ENCODE data around the gene GRWD1. TPM values are rescaled to one million over a fixed set of nuclear protein-coding genes. Genes with fewer than 3 reads are reported as not detected.

Gene GRWD1
- total and polyA plus RNA-seq, 2 of the 8 experiments (the other 6 are each of a cell fraction or from before 2014, with no cell fraction given), result 36.9 to 61.9 TPM

DNA sequence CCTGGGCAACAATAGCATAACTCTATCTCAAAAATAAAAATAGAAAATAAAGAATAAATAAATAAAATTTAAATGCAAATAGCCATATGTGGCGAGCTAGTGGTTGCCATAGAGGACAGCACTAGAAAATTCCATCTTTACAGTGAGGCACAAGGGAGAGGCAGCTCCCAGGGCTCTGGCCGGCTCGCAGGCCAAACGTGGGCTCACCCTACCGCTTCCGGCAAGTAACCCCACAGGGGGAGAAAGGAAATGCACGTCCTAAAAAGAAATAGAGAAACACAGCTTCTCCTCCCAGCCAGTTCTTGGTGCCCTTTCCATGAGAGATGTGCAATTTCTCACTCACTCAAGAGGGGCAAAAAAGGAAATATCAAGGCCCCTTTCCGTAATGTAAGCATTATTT is 12.4 kb upstream of the GRWD1 start:
- Histone ChIP-seq H3K79me2 (ENCODE audit: control insufficient read depth in 1 of 2, insufficient read depth in 2 of 2, low read length in 2 of 2) (no peaks in the 10 kb centered on the region), H3K79me1 (ENCODE audit: low read depth, low read length) (no peaks in the 10 kb centered on the region), H2BK120ac (replicated peaks; ENCODE audit: low read depth, low read length) (no peak overlapping the region), H4K5ac (ENCODE audit: insufficient read length, low read depth, low read length) (no peak overlapping the region), H3K36me3 (ENCODE audit: control insufficient read depth in 2 of 4, insufficient read depth in 4 of 4, low read length in 3 of 4) (peaks cover 0 to 3% (median 0%) of the 10 kb centered on the region in 4 experiments; a peak in 1 of 8 replicates), H3K18ac (ENCODE audit: extremely low read depth, low read length) (no peak overlapping the region), H2AFZ (ENCODE audit: low read length) (no peak overlapping the region), H2BK20ac (ENCODE audit: low read length) (no peak overlapping the region), H2BK12ac (ENCODE audit: low read depth, low read length) (no peak overlapping the region), H2BK5ac (ENCODE audit: low read depth, low read length) (no peak overlapping the region), H4K91ac (replicated peaks; ENCODE audit: insufficient read length, low read length) (no peak overlapping the region), H3K4me2 (ENCODE audit: insufficient read depth in 1 of 2, low read depth in 2 of 2, low read length in 2 of 2) (no peak overlapping the region), H4K20me1 (replicated peaks in 1 of 2; ENCODE audit: control insufficient read depth in 1 of 2, insufficient read depth in 2 of 2, low read length in 2 of 2) (no peaks in the 10 kb centered on the region), H3K4me1 (replicated peaks in 1 of 4; ENCODE audit: control insufficient read depth in 3 of 4, insufficient read depth in 4 of 4, low read length in 3 of 4) (no peaks in the 10 kb centered on the region), H3K4ac (replicated peaks; ENCODE audit: insufficient read length, low read depth, low read length) (no peak overlapping the region), H3K23ac (ENCODE audit: insufficient read length) (no peak overlapping the region), H2BK15ac (ENCODE audit: low read length) (no peak overlapping the region), H3K4me3 (ENCODE audit: extremely low read depth in 1 of 4, insufficient read depth in 2 of 4, low read depth in 3 of 4, low read length in 4 of 4) (no peak overlapping the region), H3K9ac (replicated peaks in 1 of 4; ENCODE audit: extremely low read depth in 1 of 4, low read depth in 3 of 4, low read length in 3 of 4) (no peak overlapping the region), H3K9me3 (ENCODE audit: insufficient read depth in 2 of 2, low read depth in 1 of 2, low read length in 1 of 2) (no peaks in the 10 kb centered on the region), H3K14ac (ENCODE audit: insufficient read length) (no peak overlapping the region), H3K23me2 (ENCODE audit: low read depth, low read length) (no peaks in the 10 kb centered on the region), H3K56ac (replicated peaks; ENCODE audit: insufficient read length, low read depth, low read length) (no peak overlapping the region), H3K27me3 (replicated peaks in 1 of 4; ENCODE audit: control insufficient read depth in 3 of 4, extremely low read depth in 1 of 4, insufficient read depth in 3 of 4, low read length in 3 of 4) (no peaks in the 10 kb centered on the region), H2AK5ac (ENCODE audit: low read depth, low read length) (no peak overlapping the region), H3K27ac (ENCODE audit: low read depth, low read length) (no peak overlapping the region), H4K8ac (ENCODE audit: extremely low read depth, insufficient read depth, low read length) (no peak overlapping the region)
- no peak for TF ChIP-seq NRF1 (IDR thresholded peaks at IDR 0.05; ENCODE audit: low read depth, low read length)
- TF ChIP-seq ASH2L (IDR thresholded peaks at IDR 0.05; ENCODE audit: low read length), result no peak
- TF ChIP-seq RBBP5 (IDR thresholded peaks at IDR 0.05; ENCODE audit: borderline replicate concordance, low read depth, low read length), result no peak
- ChIA-PET CTCF (ENCODE audit: partially characterized antibody) (interaction anchor here (0.7 to 1.8 kb wide), 9 partner anchors 12 to 937 kb away, joined by 3 to 8 read pairs (median 5); partner anchors contain the start of gene KDELR1), POLR2A (ENCODE audit: partially characterized antibody) (interaction anchor here (0.7 to 1.4 kb wide), 5 partner anchors 10 to 162 kb away, joined by 3 to 6 read pairs (median 3); no protein-coding TSS in a partner anchor)
- 81% methylated on average over 8 of the region's 8 CpGs; no CpG with 5 or more reads in 1 of the 2 experiments for WGBS, 2 experiments (ENCODE audit: extremely low coverage in 1 of 2, insufficient coverage in 1 of 2, insufficient read length in 1 of 2, insufficient replicate concordance in 2 of 2, low coverage in 1 of 2, low lambda C conversion rate in 2 of 2, missing lambda C conversion rate in 1 of 2)
- no peak for DNase-seq (ENCODE audit: low read depth in 1 of 2, low spot score in 2 of 2)
- FAIRE-seq, result no peak
